Stimulated activated CD4-positive, alpha-beta T cell treated with anti-CD3 and anti-CD28 coated beads, TNF-alpha, amount 100 ng/mL, for 4 hours (primary cell): ENCODE measurements around the gene ATP6V1D.
"Not testable (repeated sequence)": the region's sequence is repeated elsewhere in the genome, so short reads cannot be mapped to it uniquely, and the experiment has no call there.

Experiments used
- DNase-seq, 3 experiments: peaks; one replicate each; pipeline ENCODE4 v3.0.0-alpha.2; 2020; ENCODE audit warnings: low read depth in 3 of 3

Gene ATP6V1D

GRCh38 chr14:67359775-67360469 lies at the start of gene ATP6V1D, which contains the start of gene EIF2S1:
Gene ATP6V1D, minus strand, starts transcription at chr14:67359804. Its CDS starts 106 bp downstream, at chr14:67359698.
Gene EIF2S1, plus strand, starts transcription at chr14:67360328. Its CDS starts 4,440 bp downstream, at chr14:67364768.
- DNase-seq: peak; percentile 95 to 99 (median 99)

GRCh38 chr14:67408122-67408801 lies 48.7 kb upstream of the ATP6V1D start:
- not testable (repeated sequence) for DNase-seq

- no peak for DNase-seq
Measured at GRCh38 chr14:67405771-67406170, 46.2 kb upstream of the ATP6V1D start.

GRCh38 chr14:67400434-67400833 lies 40.8 kb upstream of the ATP6V1D start:
- DNase-seq: no peak

- no peak for DNase-seq
Measured at GRCh38 chr14:67397536-67397935, 37.9 kb upstream of the ATP6V1D start.

- no peak for DNase-seq
Measured at GRCh38 chr14:67396381-67396970, 36.9 kb upstream of the ATP6V1D start.

GRCh38 chr14:67395876-67396189 lies 36.2 kb upstream of the ATP6V1D start:
- no peak for DNase-seq

GRCh38 chr14:67395086-67395875 lies 35.7 kb upstream of the ATP6V1D start:
- no peak for DNase-seq

- no peak for DNase-seq
Measured at GRCh38 chr14:67393689-67394088, 34.1 kb upstream of the ATP6V1D start.

GRCh38 chr14:67392800-67393199 lies 33.2 kb upstream of the ATP6V1D start:
- no peak for DNase-seq

GRCh38 chr14:67392123-67392522 lies 32.5 kb upstream of the ATP6V1D start:
- no peak for DNase-seq

GRCh38 chr14:67391268-67391667 lies 31.7 kb upstream of the ATP6V1D start:
- DNase-seq: no peak

- no peak for DNase-seq
Measured at GRCh38 chr14:67389811-67390534, 30.4 kb upstream of the ATP6V1D start.

GRCh38 chr14:67389275-67389674 lies 29.7 kb upstream of the ATP6V1D start:
- no peak for DNase-seq

- no peak for DNase-seq
Measured at GRCh38 chr14:67387195-67387594, 27.6 kb upstream of the ATP6V1D start.

- no peak for DNase-seq
Measured at GRCh38 chr14:67385618-67386017, 26.0 kb upstream of the ATP6V1D start.

GRCh38 chr14:67385120-67385519 lies 25.5 kb upstream of the ATP6V1D start:
- no peak for DNase-seq

GRCh38 chr14:67377916-67378315 lies 18.3 kb upstream of the ATP6V1D start:
- DNase-seq: no peak

GRCh38 chr14:67373347-67373746 lies 13.7 kb upstream of the ATP6V1D start:
- DNase-seq: no peak

GRCh38 chr14:67372833-67373232 lies 13.2 kb upstream of the ATP6V1D start:
- no peak for DNase-seq
